VCaP (cell line): ENCODE measurements around the gene LIG3.
A peak's percentile ranks its signal among the peaks of the same experiment; 100 is the strongest.

ENCODE experiments used
- H3K27ac ChIP-seq: fragments of 450-650 bp; 2 replicates; pipeline ENCODE4 v1.5.1; 2017
- CTCF ChIP-seq: fragments of 450-650 bp; conservative IDR thresholded peaks from 2 replicates; pipeline ENCODE4 v1.5.1; 2017; ENCODE audit warnings: mild to moderate bottlenecking, moderate library complexity

LIG3 gene

GRCh38 chr17:34991606-34992005, 11.3 kb downstream of the LIG3 start:
- no peak for TF ChIP-seq CTCF
- peak overlapping the region; percentile 99 for H3K27ac ChIP-seq

- TF ChIP-seq CTCF, result no peak
- H3K27ac ChIP-seq, result peak overlapping the region; percentile 99; the same call in 1 of the 2 replicates
Measured at GRCh38 chr17:34993031-34993430, 12.7 kb downstream of the LIG3 start.

- no peak for TF ChIP-seq CTCF
- H3K27ac ChIP-seq, result peak overlapping the region; percentile 99
Measured at GRCh38 chr17:34996422-34997285, 16.3 kb downstream of the LIG3 start.

GRCh38 chr17:34997355-34997862, 17.1 kb downstream of the LIG3 start:
- H3K27ac ChIP-seq, result peak overlapping the region; percentile 99
- no peak for TF ChIP-seq CTCF

GRCh38 chr17:34998205-34998604, 17.9 kb downstream of the LIG3 start:
- TF ChIP-seq CTCF, result peak; percentile 86
- H3K27ac ChIP-seq, result peak overlapping the region; percentile 99

- TF ChIP-seq CTCF, result no peak
- H3K27ac ChIP-seq, result peak overlapping the region; percentile 99; the same call in 1 of the 2 replicates
Measured at GRCh38 chr17:34999456-34999855, 19.1 kb downstream of the LIG3 start.

- peak overlapping the region; percentile 41; the same call in 1 of the 2 replicates for H3K27ac ChIP-seq
Measured at GRCh38 chr17:35000965-35001364, 20.7 kb downstream of the LIG3 start.

- peak overlapping the region; percentile 41 for H3K27ac ChIP-seq
- no peak for TF ChIP-seq CTCF
Measured at GRCh38 chr17:35001549-35001948, 21.2 kb downstream of the LIG3 start.
